ENCODE measurements around the gene PCARE.

DNA sequence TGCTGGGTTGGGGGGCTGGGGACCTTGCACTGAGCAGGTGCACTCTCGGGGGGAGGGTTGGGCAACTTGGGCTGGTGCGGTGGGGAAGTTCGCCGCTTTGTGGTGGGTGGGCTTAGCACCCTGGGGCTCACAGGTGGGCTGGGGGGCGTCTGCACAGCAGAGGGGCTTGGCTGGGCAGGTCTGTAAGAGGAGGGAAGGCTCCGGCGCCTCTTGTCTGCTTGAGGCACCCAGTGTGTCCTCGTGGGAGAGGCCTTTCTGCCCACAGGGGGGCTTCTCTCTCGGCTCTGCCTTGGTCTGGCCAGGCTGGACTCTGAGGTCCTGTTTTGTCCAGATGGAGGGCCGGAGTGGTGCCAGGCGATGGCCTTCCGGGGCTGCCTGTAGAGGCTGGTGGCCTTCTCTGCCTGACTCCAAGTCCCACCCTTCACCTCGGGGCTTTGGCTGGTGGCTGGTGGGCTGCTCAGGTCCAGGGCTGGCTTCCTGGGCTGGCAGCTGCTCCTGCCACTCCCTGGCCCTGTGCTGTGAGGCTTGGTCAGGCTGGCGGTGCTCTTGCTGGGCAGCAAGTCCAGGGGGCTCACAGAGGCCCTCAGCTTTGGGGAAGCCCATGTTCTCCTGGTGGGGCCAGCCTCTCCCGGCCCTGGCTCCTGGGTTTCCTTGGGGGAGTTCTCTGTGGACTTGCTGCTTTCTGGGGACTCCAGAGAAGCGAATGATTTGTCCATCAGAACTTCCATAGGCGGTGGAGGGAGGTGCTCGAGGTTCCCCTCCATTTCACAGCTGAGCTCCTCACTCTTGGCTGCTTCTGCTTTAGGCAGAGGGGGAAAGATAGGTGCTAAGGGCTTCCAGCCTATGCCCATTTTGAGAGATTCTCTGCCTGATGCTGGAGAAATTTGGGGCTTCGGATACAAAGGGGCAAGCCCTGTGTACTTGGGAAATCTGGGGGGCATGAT is 3.0 kb downstream of the PCARE start:
- TF ChIP-seq, protein P1, sequence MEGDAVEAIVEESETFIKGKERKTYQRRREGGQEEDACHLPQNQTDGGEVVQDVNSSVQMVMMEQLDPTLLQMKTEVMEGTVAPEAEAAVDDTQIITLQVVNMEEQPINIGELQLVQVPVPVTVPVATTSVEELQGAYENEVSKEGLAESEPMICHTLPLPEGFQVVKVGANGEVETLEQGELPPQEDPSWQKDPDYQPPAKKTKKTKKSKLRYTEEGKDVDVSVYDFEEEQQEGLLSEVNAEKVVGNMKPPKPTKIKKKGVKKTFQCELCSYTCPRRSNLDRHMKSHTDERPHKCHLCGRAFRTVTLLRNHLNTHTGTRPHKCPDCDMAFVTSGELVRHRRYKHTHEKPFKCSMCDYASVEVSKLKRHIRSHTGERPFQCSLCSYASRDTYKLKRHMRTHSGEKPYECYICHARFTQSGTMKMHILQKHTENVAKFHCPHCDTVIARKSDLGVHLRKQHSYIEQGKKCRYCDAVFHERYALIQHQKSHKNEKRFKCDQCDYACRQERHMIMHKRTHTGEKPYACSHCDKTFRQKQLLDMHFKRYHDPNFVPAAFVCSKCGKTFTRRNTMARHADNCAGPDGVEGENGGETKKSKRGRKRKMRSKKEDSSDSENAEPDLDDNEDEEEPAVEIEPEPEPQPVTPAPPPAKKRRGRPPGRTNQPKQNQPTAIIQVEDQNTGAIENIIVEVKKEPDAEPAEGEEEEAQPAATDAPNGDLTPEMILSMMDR (conservative IDR thresholded peaks at IDR 0.05 in 1 of 2, IDR thresholded peaks at IDR 0.05 in 1 of 2; ENCODE audit: low read depth in 1 of 2, low read length in 2 of 2) = no peak
- TF ChIP-seq EZH2 (IDR thresholded peaks at IDR 0.05; ENCODE audit: low read length, missing control alignments) = no peak

Measured in fibroblast of lung (primary cell).